ENCODE data around the gene HEBP1.

- TF ChIP-seq POLR2A (IDR thresholded peaks at IDR 0.05; ENCODE audit: low read length) (no peak), GATA1 (IDR thresholded peaks at IDR 0.05; ENCODE audit: low read depth, low read length) (no peak)
These were observed 32.1 kb upstream of the HEBP1 start for GRCh38 chr12:13032164-13032563.

Data from erythroblast (primary cell).